Measurements from ENCODE around the gene VDR. TPM values are rescaled to one million over a fixed set of nuclear protein-coding genes. Genes with fewer than 3 reads are reported as not detected.
"Not testable (repeated sequence)": the region's sequence is repeated elsewhere in the genome, so short reads cannot be mapped to it uniquely, and the experiment has no call there.

The VDR gene
- polyA plus RNA-seq, 3 donors from 2014 or later, result 0.04 TPM; not detected in 2

GRCh38 chr12:47851303-47851952 is 53.4 kb downstream of the VDR start:
- Mint-ChIP-seq H3K27me3 (ENCODE audit: low read depth in 3 of 3) (peaks cover 0 to 3% (median 3%) of the 10 kb centered on the region in 3 donors), H3K9me3 (no peaks in the 10 kb centered on the region), H3K4me3 (no peak overlapping the region), H3K36me3 (no peaks in the 10 kb centered on the region), H3K27ac (no peak overlapping the region), H3K4me1 (no peaks in the 10 kb centered on the region)
- no peak for DNase-seq

- no peak overlapping the region for H3K4me3 Mint-ChIP-seq
- no peaks in the 10 kb centered on the region for H3K36me3 Mint-ChIP-seq
- DNase-seq, result no peak
- no peak overlapping the region for H3K27ac Mint-ChIP-seq
- no peaks in the 10 kb centered on the region for H3K4me1 Mint-ChIP-seq
- H3K27me3 Mint-ChIP-seq (ENCODE audit: low read depth in 3 of 3), result peaks cover 0 to 3% (median 3%) of the 10 kb centered on the region in 3 donors
- no peaks in the 10 kb centered on the region for H3K9me3 Mint-ChIP-seq
These were observed 54.4 kb downstream of the VDR start for GRCh38 chr12:47850153-47851084.

GRCh38 chr12:47849261-47849660 is 55.5 kb downstream of the VDR start:
- Mint-ChIP-seq H3K4me3 (no peak overlapping the region), H3K4me1 (no peaks in the 10 kb centered on the region), H3K27me3 (ENCODE audit: low read depth in 3 of 3) (peaks cover 0 to 5% (median 3%) of the 10 kb centered on the region in 3 donors), H3K9me3 (no peaks in the 10 kb centered on the region), H3K36me3 (no peaks in the 10 kb centered on the region), H3K27ac (no peak overlapping the region)
- DNase-seq, result no peak

- H3K9me3 Mint-ChIP-seq, result no peaks in the 10 kb centered on the region
- H3K4me3 Mint-ChIP-seq, result no peak overlapping the region
- no peak overlapping the region for H3K27ac Mint-ChIP-seq
- H3K4me1 Mint-ChIP-seq, result no peaks in the 10 kb centered on the region
- no peak for DNase-seq
- H3K36me3 Mint-ChIP-seq, result no peaks in the 10 kb centered on the region
- H3K27me3 Mint-ChIP-seq (ENCODE audit: low read depth in 3 of 3), result peaks cover 0 to 5% (median 3%) of the 10 kb centered on the region in 3 donors
These were observed 55.9 kb downstream of the VDR start for GRCh38 chr12:47848853-47849252.

- no peak overlapping the region for H3K4me3 Mint-ChIP-seq
- no peak overlapping the region for H3K27ac Mint-ChIP-seq
- no peaks in the 10 kb centered on the region for H3K36me3 Mint-ChIP-seq
- no peaks in the 10 kb centered on the region for H3K4me1 Mint-ChIP-seq
- H3K27me3 Mint-ChIP-seq (ENCODE audit: low read depth in 3 of 3), result peaks cover 2 to 9% (median 3%) of the 10 kb centered on the region in 3 donors
- no peak for DNase-seq
- no peaks in the 10 kb centered on the region for H3K9me3 Mint-ChIP-seq
These were observed 58.3 kb downstream of the VDR start for GRCh38 chr12:47846294-47846996.

- DNase-seq, result no peak
- Mint-ChIP-seq H3K36me3 (no peaks in the 10 kb centered on the region), H3K9me3 (no peaks in the 10 kb centered on the region), H3K4me3 (no peak overlapping the region), H3K4me1 (no peaks in the 10 kb centered on the region), H3K27ac (no peak overlapping the region), H3K27me3 (ENCODE audit: low read depth in 3 of 3) (peaks cover 2 to 9% (median 3%) of the 10 kb centered on the region in 3 donors)
These were observed 59.7 kb downstream of the VDR start for GRCh38 chr12:47845081-47845480.

- no peaks in the 10 kb centered on the region for H3K4me1 Mint-ChIP-seq
- DNase-seq, result no peak
- peaks cover 2 to 9% (median 3%) of the 10 kb centered on the region in 3 donors for H3K27me3 Mint-ChIP-seq (ENCODE audit: low read depth in 3 of 3)
- H3K9me3 Mint-ChIP-seq, result no peaks in the 10 kb centered on the region
- H3K4me3 Mint-ChIP-seq, result no peak overlapping the region
- H3K27ac Mint-ChIP-seq, result no peak overlapping the region
- H3K36me3 Mint-ChIP-seq, result no peaks in the 10 kb centered on the region
These were observed 60.4 kb downstream of the VDR start for GRCh38 chr12:47844264-47845019.

- H3K27ac Mint-ChIP-seq, result no peak overlapping the region
- no peak for DNase-seq
- no peaks in the 10 kb centered on the region for H3K36me3 Mint-ChIP-seq
- peaks cover 3 to 9% (median 4%) of the 10 kb centered on the region in 3 donors for H3K27me3 Mint-ChIP-seq (ENCODE audit: low read depth in 3 of 3)
- H3K4me1 Mint-ChIP-seq, result no peaks in the 10 kb centered on the region
- no peaks in the 10 kb centered on the region for H3K9me3 Mint-ChIP-seq
- H3K4me3 Mint-ChIP-seq, result no peak overlapping the region
These were observed 61.4 kb downstream of the VDR start for GRCh38 chr12:47843226-47843980.

GRCh38 chr12:47842543-47842942 is 62.3 kb downstream of the VDR start:
- H3K27me3 Mint-ChIP-seq (ENCODE audit: low read depth in 3 of 3); H3K27ac Mint-ChIP-seq; DNase-seq; H3K36me3 Mint-ChIP-seq; H3K9me3 Mint-ChIP-seq; H3K4me1 Mint-ChIP-seq; H3K4me3 Mint-ChIP-seq: not testable (repeated sequence)

- no peak for DNase-seq
- H3K27ac Mint-ChIP-seq, result no peak overlapping the region
- no peaks in the 10 kb centered on the region for H3K36me3 Mint-ChIP-seq
- peaks cover 8 to 11% of the 10 kb centered on the region in 2 donors for H3K4me1 Mint-ChIP-seq
- peaks cover 0 to 6% (median 4%) of the 10 kb centered on the region in 3 donors for H3K27me3 Mint-ChIP-seq (ENCODE audit: low read depth in 3 of 3)
- no peak overlapping the region for H3K4me3 Mint-ChIP-seq
- H3K9me3 Mint-ChIP-seq, result no peaks in the 10 kb centered on the region
These were observed 62.9 kb downstream of the VDR start for GRCh38 chr12:47841910-47842309.

GRCh38 chr12:47841501-47841900 is 63.3 kb downstream of the VDR start:
- peaks cover 0 to 6% (median 4%) of the 10 kb centered on the region in 3 donors for H3K27me3 Mint-ChIP-seq (ENCODE audit: low read depth in 3 of 3)
- no peaks in the 10 kb centered on the region for H3K36me3 Mint-ChIP-seq
- DNase-seq, result no peak
- no peak overlapping the region for H3K4me3 Mint-ChIP-seq
- H3K9me3 Mint-ChIP-seq, result no peaks in the 10 kb centered on the region
- H3K27ac Mint-ChIP-seq, result no peak overlapping the region
- H3K4me1 Mint-ChIP-seq, result peaks cover 12 to 15% of the 10 kb centered on the region in 2 donors

GRCh38 chr12:47840571-47840970 is 64.2 kb downstream of the VDR start:
- Mint-ChIP-seq H3K27me3 (ENCODE audit: low read depth in 3 of 3) (peaks cover 0 to 6% (median 4%) of the 10 kb centered on the region in 3 donors), H3K4me3 (no peak overlapping the region), H3K36me3 (no peaks in the 10 kb centered on the region), H3K4me1 (peaks cover 21 to 24% of the 10 kb centered on the region in 2 donors), H3K27ac (no peak overlapping the region), H3K9me3 (no peaks in the 10 kb centered on the region)
- DNase-seq, result no peak

Data from immature natural killer cell (primary cell).